B cell (primary cell): ENCODE measurements around the gene BET1L. TPM values are rescaled to one million over a fixed set of nuclear protein-coding genes. Genes with fewer than 3 reads are reported as not detected.
"Not testable (repeated sequence)": the region's sequence is repeated elsewhere in the genome, so short reads cannot be mapped to it uniquely, and the experiment has no call there.

Source experiments
- ATAC-seq: fragments of 200-7000 bp; cut with Tn5 transposase; one replicate; pipeline ENCODE4 v1.10.0; 2021; ENCODE audit warnings: low read depth, mild to moderate bottlenecking, moderate number of reproducible peaks, moderate library complexity
- CTCF ChIA-PET: fragments of 350-600 bp; sonication (Branson Sonifier 250); formaldehyde crosslinking; loops from one replicate; lab custom pipeline; 2021; ENCODE audit warnings: antibody characterized with exemption, inconsistent platforms; lab: Charles Lee
- POLR2A ChIA-PET: fragments of 350-600 bp; sonication (Branson Sonifier 250); formaldehyde crosslinking; loops from one replicate; lab custom pipeline; 2021; ENCODE audit warnings: antibody characterized with exemption; lab: Charles Lee
- DNase-seq: peaks from one replicate; pipeline ENCODE4 v3.0.0; 2013
- H2AFZ ChIP-seq: 2 replicates; pipeline ENCODE4 v1.6.1; 2012; ENCODE audit warnings: mild to moderate bottlenecking, low read depth, low read length; ENCODE audit not compliant: insufficient read depth, poor library complexity, severe bottlenecking
- H3K27ac ChIP-seq, 2 donors: 1 replicate in 1 of 2; 2 replicates in 1 of 2; pipeline ENCODE4 v1.5.1; 2012 to 2013; ENCODE audit warnings: low read length in 2 of 2, mild to moderate bottlenecking in 2 of 2, moderate library complexity in 1 of 2
- H3K27me3 ChIP-seq, 4 experiments: fragments of 200-600 bp in 1 of 4; sonication (generic) in 1 of 4; replicated peaks in 1 of 4; 1 replicate in 2 of 4; 2 replicates in 2 of 4; pipeline versions ENCODE4 v1.6.1 to v1.7.0; 2013 to 2016; ENCODE audit warnings: low read length in 3 of 4, mild to moderate bottlenecking in 2 of 4, mixed read lengths in 1 of 4, moderate library complexity in 1 of 4; ENCODE audit not compliant: insufficient read depth in 4 of 4, control insufficient read depth in 3 of 4; ENCODE audit errors: control extremely low read depth in 1 of 4
- H3K36me3 ChIP-seq, 2 experiments: replicated peaks in 1 of 2; 1 replicate in 1 of 2; 2 replicates in 1 of 2; pipeline versions ENCODE4 v1.6.1 to v1.7.1; 2013; ENCODE audit warnings: low read length in 1 of 2; ENCODE audit not compliant: insufficient read depth in 2 of 2, control insufficient read depth in 1 of 2; ENCODE audit errors: control extremely low read depth in 1 of 2, extremely low read depth in 1 of 2
- H3K4me1 ChIP-seq, 2 donors: fragments of 200-600 bp in 1 of 2; sonication (generic) in 1 of 2; 1 replicate in 1 of 2; 2 replicates in 1 of 2; pipeline versions ENCODE4 v1.5.1 to v1.6.1; 2013 to 2017; ENCODE audit warnings: low read length in 2 of 2; ENCODE audit not compliant: control insufficient read depth in 2 of 2, insufficient read depth in 2 of 2
- H3K4me2 ChIP-seq: replicated peaks from 2 replicates; pipeline ENCODE3; 2012; ENCODE audit warnings: mild to moderate bottlenecking, low read depth, low read length; ENCODE audit not compliant: poor library complexity, severe bottlenecking
- H3K4me3 ChIP-seq, 5 experiments: fragments of 200-600 bp in 1 of 5; sonication (generic) in 1 of 5; 1 replicate in 3 of 5; 2 replicates in 2 of 5; pipeline versions ENCODE4 v1.5.1 to v1.7.0; 2011 to 2016; ENCODE audit warnings: low read length in 4 of 5, mild to moderate bottlenecking in 4 of 5, low read depth in 2 of 5, control low read depth in 1 of 5, moderate library complexity in 1 of 5; ENCODE audit not compliant: insufficient read depth in 1 of 5; ENCODE audit errors: control extremely low read depth in 1 of 5, extremely low read depth in 1 of 5
- H3K79me2 ChIP-seq: fragments of 200-600 bp; sonication (generic); one replicate; pipeline ENCODE4 v1.6.0; 2016; ENCODE audit warnings: low read length; ENCODE audit not compliant: control insufficient read depth, insufficient read depth
- H3K9ac ChIP-seq: fragments of 200-600 bp; sonication (generic); 2 replicates; pipeline ENCODE4 v1.6.1; 2017; ENCODE audit warnings: mild to moderate bottlenecking, low read length, moderate library complexity
- H3K9me3 ChIP-seq, 3 donors: one replicate each; pipeline versions ENCODE4 v1.6.1 to v1.7.1; 2013; ENCODE audit warnings: low read length in 2 of 3; ENCODE audit not compliant: control insufficient read depth in 2 of 3, insufficient read depth in 1 of 3; ENCODE audit errors: control extremely low read depth in 1 of 3
- H4K20me1 ChIP-seq: 2 replicates; pipeline ENCODE4 v1.6.0; 2012; ENCODE audit warnings: mild to moderate bottlenecking, low read length; ENCODE audit not compliant: insufficient read depth, control insufficient read depth, poor library complexity, severe bottlenecking
- H3K27ac Mint-ChIP-seq: one replicate; pipeline ENCODE4 v1.8.0; 2021; ENCODE audit warnings: mixed read lengths
- H3K27me3 Mint-ChIP-seq: one replicate; pipeline ENCODE4 v1.8.0; 2021; ENCODE audit warnings: mixed read lengths
- H3K4me1 Mint-ChIP-seq: one replicate; pipeline ENCODE4 v1.8.0; 2021; ENCODE audit warnings: mixed read lengths
- H3K4me3 Mint-ChIP-seq: one replicate; pipeline ENCODE4 v1.8.0; 2021; ENCODE audit warnings: mixed read lengths
- H3K9me3 Mint-ChIP-seq: one replicate; pipeline ENCODE4 v1.8.0; 2022; ENCODE audit warnings: mixed read lengths; ENCODE audit not compliant: insufficient read depth
- EZH2 ChIP-seq: IDR thresholded peaks from 2 replicates; pipeline ENCODE4 v1.6.1; 2012; ENCODE audit warnings: borderline replicate concordance, low read depth, mild to moderate bottlenecking, moderate library complexity, low read length; ENCODE audit not compliant: insufficient read depth, poor library complexity, severe bottlenecking
- WGBS: methylation state at CpG from one replicate; pipeline ENCODE4 v1.1.5; 2013; ENCODE audit warnings: missing lambda C conversion rate; ENCODE audit not compliant: insufficient coverage; 5-methylcytosine and 5-hydroxymethylcytosine counted together
- intact Hi-C: fragments of 100-400 bp; cut with micrococcal nuclease; formaldehyde crosslinking; loops from one replicate; pipeline ENCODE4 v1.10.0; 2022
- polyA plus RNA-seq: library from polyadenylated mRNA; depleted of rRNA; stranded (reverse); fragments of >200 nt; gene quantifications from 2 replicates; pipeline ENCODE4 v1.2.3, GENCODE V29; 2012
- total RNA-seq, 2 donors: library from RNA; stranded (reverse); fragments of 120-200 nt in 1 of 2; gene quantifications; 1 replicate in 1 of 2; 2 replicates in 1 of 2; pipeline versions ENCODE4 v1.2.3 to v1.2.4, GENCODE V29; 2013 to 2022
- TF ChIP-seq, protein P1 (sequence below): fragments of 200-600 bp; IDR thresholded peaks from one replicate; pipeline ENCODE4 v1.8.0; 2022; ENCODE audit warnings: antibody characterized with exemption, mild to moderate bottlenecking

BET1L gene
- total and polyA plus RNA-seq, 2 donors (not counting 1 experiment from before 2014, with no cell fraction given): 49.3 to 69.1 TPM

DNA sequence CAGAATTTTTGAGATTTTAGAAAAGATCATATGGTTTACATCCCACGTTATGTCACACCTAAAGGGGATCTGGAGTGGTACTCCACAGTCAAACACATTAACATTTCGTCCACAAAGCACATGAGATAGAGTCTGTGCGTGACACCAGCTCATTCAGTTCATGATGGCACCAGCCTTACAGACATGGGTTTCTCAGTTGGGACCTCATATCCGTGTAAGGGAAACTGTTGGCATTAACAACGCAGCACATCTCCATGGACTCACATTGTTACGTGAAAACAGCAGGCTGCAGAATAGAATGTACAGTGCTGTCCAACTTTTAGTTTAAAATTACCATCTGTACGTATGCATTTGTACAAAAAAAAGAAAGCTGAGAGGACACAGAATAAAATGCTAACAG, 14.3 kb upstream of the BET1L start:
- Histone ChIP-seq H3K4me3 (no peak overlapping the region), H2AFZ (no peak overlapping the region), H3K36me3 (peaks cover 0 to 23% of the 10 kb centered on the region in 2 experiments), H3K79me2 (peaks cover 21% of the 10 kb centered on the region), H3K9me3 (no peaks in the 10 kb centered on the region), H3K27ac (no peak overlapping the region), H3K27me3 (no peaks in the 10 kb centered on the region), H4K20me1 (no peaks in the 10 kb centered on the region), H3K9ac (no peak overlapping the region), H3K4me2 (no peak overlapping the region), H3K4me1 (no peaks in the 10 kb centered on the region)
- H3K27ac Mint-ChIP-seq: no peak overlapping the region
- DNase-seq: no peak
- no peak overlapping the region for H3K4me3 Mint-ChIP-seq
- ATAC-seq: no peak
- ChIA-PET CTCF (interaction anchor here (0.9 kb wide), 1 partner anchor 29 kb away, joined by 3 read pairs; no protein-coding TSS in a partner anchor), POLR2A (no interaction called here)
- no peaks in the 10 kb centered on the region for H3K27me3 Mint-ChIP-seq
- TF ChIP-seq, protein P1, sequence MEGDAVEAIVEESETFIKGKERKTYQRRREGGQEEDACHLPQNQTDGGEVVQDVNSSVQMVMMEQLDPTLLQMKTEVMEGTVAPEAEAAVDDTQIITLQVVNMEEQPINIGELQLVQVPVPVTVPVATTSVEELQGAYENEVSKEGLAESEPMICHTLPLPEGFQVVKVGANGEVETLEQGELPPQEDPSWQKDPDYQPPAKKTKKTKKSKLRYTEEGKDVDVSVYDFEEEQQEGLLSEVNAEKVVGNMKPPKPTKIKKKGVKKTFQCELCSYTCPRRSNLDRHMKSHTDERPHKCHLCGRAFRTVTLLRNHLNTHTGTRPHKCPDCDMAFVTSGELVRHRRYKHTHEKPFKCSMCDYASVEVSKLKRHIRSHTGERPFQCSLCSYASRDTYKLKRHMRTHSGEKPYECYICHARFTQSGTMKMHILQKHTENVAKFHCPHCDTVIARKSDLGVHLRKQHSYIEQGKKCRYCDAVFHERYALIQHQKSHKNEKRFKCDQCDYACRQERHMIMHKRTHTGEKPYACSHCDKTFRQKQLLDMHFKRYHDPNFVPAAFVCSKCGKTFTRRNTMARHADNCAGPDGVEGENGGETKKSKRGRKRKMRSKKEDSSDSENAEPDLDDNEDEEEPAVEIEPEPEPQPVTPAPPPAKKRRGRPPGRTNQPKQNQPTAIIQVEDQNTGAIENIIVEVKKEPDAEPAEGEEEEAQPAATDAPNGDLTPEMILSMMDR: no peak
- TF ChIP-seq EZH2: no peak
- intact Hi-C loops: no loop called here
- 98% methylated on average over 5 of the region's 7 CpGs for WGBS
- H3K9me3 Mint-ChIP-seq: no peaks in the 10 kb centered on the region
- peaks cover 6% of the 10 kb centered on the region for H3K4me1 Mint-ChIP-seq

DNA sequence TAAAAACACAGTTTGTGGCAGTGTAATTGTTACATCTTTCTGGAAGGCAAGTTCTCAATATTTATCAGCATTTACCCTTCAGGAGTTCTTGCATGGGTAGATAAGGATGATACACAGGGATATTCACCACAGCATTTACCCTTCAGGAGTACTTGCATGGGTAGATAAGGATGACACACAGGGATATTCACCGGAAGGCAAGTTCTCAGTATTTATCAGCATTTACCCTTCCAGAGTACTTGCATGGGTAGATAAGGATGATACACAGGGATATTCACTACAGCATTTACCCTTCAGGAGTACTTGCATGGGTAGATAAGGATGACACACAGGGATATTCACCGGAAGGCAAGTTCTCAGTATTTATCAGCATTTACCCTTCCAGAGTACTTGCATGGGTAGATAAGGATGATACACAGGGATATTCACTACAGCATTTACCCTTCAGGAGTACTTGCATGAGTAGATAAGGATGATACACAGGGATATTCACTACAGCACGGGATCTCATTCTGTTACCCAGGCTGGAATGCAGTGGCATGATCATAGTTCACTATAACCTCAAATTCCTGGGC, 13.5 kb upstream of the BET1L start:
- intact Hi-C loops, H2AFZ ChIP-seq, DNase-seq, H3K27me3 Mint-ChIP-seq, H3K9me3 Mint-ChIP-seq, H4K20me1 ChIP-seq, ATAC-seq, H3K9ac ChIP-seq, H3K4me3 Mint-ChIP-seq, H3K9me3 ChIP-seq, H3K27ac ChIP-seq, H3K4me1 Mint-ChIP-seq, H3K4me1 ChIP-seq, H3K4me2 ChIP-seq, H3K4me3 ChIP-seq, H3K27me3 ChIP-seq, H3K27ac Mint-ChIP-seq: not testable (repeated sequence)
- peaks cover 17% of the 10 kb centered on the region for H3K79me2 ChIP-seq
- ChIA-PET POLR2A (interaction anchor here (0.6 kb wide), 1 partner anchor 327 kb away, joined by 3 read pairs; no protein-coding TSS in a partner anchor), CTCF (interaction anchor here (0.6 kb wide), 1 partner anchor 220 kb away, joined by 3 read pairs; no protein-coding TSS in a partner anchor)
- peaks cover 0 to 24% of the 10 kb centered on the region in 2 experiments for H3K36me3 ChIP-seq
- no CpG with 5 or more reads among the region's 3 CpGs for WGBS
